Kidney (tissue), 14 donors: ENCODE measurements around the gene IL4R. TPM values are rescaled to one million over a fixed set of nuclear protein-coding genes. Genes with fewer than 3 reads are reported as not detected.

ENCODE experiments used
- DNase-seq, 5 donors: peaks; one replicate each; pipeline ENCODE4 v3.0.0-alpha.2; 2013 to 2020
- FAIRE-seq: peaks from 2 replicates; lab custom pipeline; 2012; peaks lifted over from hg19 to GRCh38; lab: Jason Lieb, UNC
- H3K27ac ChIP-seq, 2 donors: one replicate each; pipeline ENCODE4 v1.7.0; 2013; ENCODE audit warnings: low read depth in 2 of 2, low read length in 2 of 2, inconsistent platforms in 1 of 2
- H3K27me3 ChIP-seq: one replicate; pipeline ENCODE4 v1.7.1; 2013; ENCODE audit warnings: low read length, inconsistent platforms; ENCODE audit not compliant: control insufficient read depth, insufficient read depth
- H3K36me3 ChIP-seq, 3 donors: one replicate each; pipeline versions ENCODE4 v1.7.0 to v1.7.1; 2013; ENCODE audit warnings: low read length in 3 of 3, control low read depth in 1 of 3, inconsistent platforms in 1 of 3; ENCODE audit not compliant: insufficient read depth in 3 of 3, control insufficient read depth in 2 of 3
- H3K4me1 ChIP-seq, 3 donors: one replicate each; pipeline versions ENCODE4 v1.7.0 to v1.7.1; 2013; ENCODE audit warnings: low read length in 3 of 3, inconsistent platforms in 1 of 3, low read depth in 1 of 3; ENCODE audit not compliant: control insufficient read depth in 2 of 3, insufficient read depth in 2 of 3
- H3K4me3 ChIP-seq, 3 donors: one replicate each; pipeline versions ENCODE4 v1.7.0 to v1.8.1; 2013; ENCODE audit warnings: low read length in 3 of 3, control low read depth in 1 of 3, inconsistent platforms in 1 of 3
- H3K9ac ChIP-seq, 3 donors: one replicate each; pipeline versions ENCODE4 v1.7.0 to v1.7.1; 2013; ENCODE audit warnings: low read length in 3 of 3, control low read depth in 1 of 3, inconsistent platforms in 1 of 3
- H3K9me3 ChIP-seq, 3 donors: one replicate each; pipeline versions ENCODE4 v1.7.0 to v1.7.1; 2013; ENCODE audit warnings: low read length in 3 of 3, control low read depth in 1 of 3, inconsistent platforms in 1 of 3; ENCODE audit not compliant: control insufficient read depth in 2 of 3, insufficient read depth in 1 of 3
- CTCF ChIP-seq: IDR thresholded peaks from 3 replicates; pipeline ENCODE4 v1.5.1; 2012; ENCODE audit warnings: mild to moderate bottlenecking, moderate library complexity, borderline replicate concordance; ENCODE audit not compliant: insufficient read depth; ENCODE audit errors: extremely low read depth
- intact Hi-C: fragments of 100-400 bp; cut with DNase I; formaldehyde crosslinking; loops from one replicate; pipeline ENCODE4 v1.11.1; 2022
- polyA plus RNA-seq: library from polyadenylated mRNA; stranded (reverse); fragments of 350-450 nt; fragmentation: Illumina TruSeq; extraction: RNeasy Lipid Tissue Mini Kit (QIAGEN cat#74804); gene quantifications from one replicate; pipeline ENCODE4 v1.2.3, GENCODE V29; 2014; ENCODE audit warnings: low read depth, low replicate concordance; ENCODE audit not compliant: insufficient read depth
- total RNA-seq: library from RNA; stranded (reverse); fragmentation: NEBNext Ultra II Directional; extraction: Animal tissue kit (Norgen Biotek cat#: 25700); gene quantifications from one replicate; pipeline ENCODE4 v1.2.1, GENCODE V29; 2021
- donor health status: control.
- donor health status: control.
- donor health status: control.
- donor health status: control.
- donor health status: control.
- donor health status: DM: yes; HTN: yes; CAD: no.
- donor health status: Normal renal cell carcinoma (clear cell type).

Gene IL4R
- total and polyA plus RNA-seq, 2 donors from 2014 or later, result 13.8 to 115 TPM

- no peak overlapping the region for H3K9ac ChIP-seq
- H3K4me1 ChIP-seq, result peaks cover 0 to 4% (median 3%) of the 10 kb centered on the region in 3 donors
- FAIRE-seq (no peak), DNase-seq (peak in 1 of 5 donors; percentile 1)
- no peak overlapping the region for H3K27ac ChIP-seq
- no peaks in the 10 kb centered on the region for H3K27me3 ChIP-seq
- no peaks in the 10 kb centered on the region for H3K9me3 ChIP-seq
- no peak overlapping the region for H3K4me3 ChIP-seq
- no peaks in the 10 kb centered on the region for H3K36me3 ChIP-seq
- no peak for TF ChIP-seq CTCF
- intact Hi-C loops, result no loop called here
Observed at GRCh38 chr16:27267037-27267677, 46.6 kb upstream of the IL4R start.

GRCh38 chr16:27268376-27269299 is 45.1 kb upstream of the IL4R start, which contains the start of gene NSMCE1:
Gene NSMCE1, minus strand, starts transcription at chr16:27268772. Its CDS starts 11,202 bp downstream, at chr16:27257570.
- H3K9ac ChIP-seq, result peak within 1 kb of the TSS; percentile 77 to 98 (median 92)
- DNase-seq (peak; percentile 97 to 99 (median 98)), FAIRE-seq (peak; percentile 29)
- peaks cover 0 to 5% (median 4%) of the 10 kb centered on the region in 3 donors for H3K4me1 ChIP-seq
- peak within 1 kb of the TSS; percentile 86 to 98 (median 97) for H3K4me3 ChIP-seq
- no peaks in the 10 kb centered on the region for H3K27me3 ChIP-seq
- H3K36me3 ChIP-seq, result no peaks in the 10 kb centered on the region
- intact Hi-C loops, result no loop called here
- H3K9me3 ChIP-seq, result no peaks in the 10 kb centered on the region
- no peak for TF ChIP-seq CTCF
- H3K27ac ChIP-seq, result peak within 1 kb of the TSS; percentile 75 to 88

- Histone ChIP-seq H3K9ac (peak overlapping the region in 1 of 3 donors; percentile 98), H3K9me3 (no peaks in the 10 kb centered on the region), H3K27me3 (no peaks in the 10 kb centered on the region), H3K4me3 (peak overlapping the region; percentile 86 to 98 (median 97)), H3K27ac (no peak overlapping the region), H3K36me3 (no peaks in the 10 kb centered on the region), H3K4me1 (peaks cover 0 to 5% (median 4%) of the 10 kb centered on the region in 3 donors)
- FAIRE-seq (no peak), DNase-seq (no peak)
- intact Hi-C loops, result no loop called here
- no peak for TF ChIP-seq CTCF
Observed at GRCh38 chr16:27269300-27270150, 44.2 kb upstream of the IL4R start.
